VCaP (cell line): ENCODE measurements around the gene NFILZ.
A peak's percentile ranks its signal among the peaks of the same experiment; 100 is the strongest.

Experiments
- H3K27ac ChIP-seq: fragments of 450-650 bp; 2 replicates; pipeline ENCODE4 v1.5.1; 2017
- TF ChIP-seq, protein P1 (sequence below): fragments of 450-650 bp; conservative IDR thresholded peaks from 2 replicates; pipeline ENCODE4 v1.5.1; 2017; ENCODE audit warnings: mild to moderate bottlenecking, moderate library complexity

Gene NFILZ

DNA sequence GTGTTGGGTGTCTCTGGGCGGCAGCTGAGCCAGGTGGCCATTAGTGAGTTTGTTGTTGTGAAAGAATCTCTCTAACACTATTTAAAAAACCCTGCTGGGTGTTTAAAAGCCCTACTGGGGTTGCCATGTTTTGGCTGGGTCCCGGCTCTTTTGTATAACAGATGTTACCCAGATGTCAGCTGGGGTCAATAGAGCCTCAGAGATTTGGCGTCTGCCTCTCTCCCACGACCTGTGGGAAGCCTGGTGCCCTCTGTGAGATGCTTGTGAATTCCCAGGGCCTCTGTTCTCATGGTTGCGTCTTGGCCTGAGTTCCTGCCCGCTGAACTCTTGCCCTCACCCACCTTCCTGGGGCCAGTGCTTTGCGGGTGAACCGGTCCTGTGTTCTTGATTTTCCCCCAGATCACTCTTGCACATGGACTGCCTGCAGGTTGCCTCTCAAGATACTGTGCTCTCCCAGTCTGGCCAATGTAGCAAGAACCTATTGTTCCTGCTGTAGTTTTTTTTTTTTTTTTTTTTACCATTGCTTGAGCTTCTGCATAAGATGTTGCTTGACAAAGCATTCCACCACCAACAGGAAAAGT, 9.5 kb downstream of the NFILZ start:
- H3K27ac ChIP-seq: no peak overlapping the region
- TF ChIP-seq, protein P1, sequence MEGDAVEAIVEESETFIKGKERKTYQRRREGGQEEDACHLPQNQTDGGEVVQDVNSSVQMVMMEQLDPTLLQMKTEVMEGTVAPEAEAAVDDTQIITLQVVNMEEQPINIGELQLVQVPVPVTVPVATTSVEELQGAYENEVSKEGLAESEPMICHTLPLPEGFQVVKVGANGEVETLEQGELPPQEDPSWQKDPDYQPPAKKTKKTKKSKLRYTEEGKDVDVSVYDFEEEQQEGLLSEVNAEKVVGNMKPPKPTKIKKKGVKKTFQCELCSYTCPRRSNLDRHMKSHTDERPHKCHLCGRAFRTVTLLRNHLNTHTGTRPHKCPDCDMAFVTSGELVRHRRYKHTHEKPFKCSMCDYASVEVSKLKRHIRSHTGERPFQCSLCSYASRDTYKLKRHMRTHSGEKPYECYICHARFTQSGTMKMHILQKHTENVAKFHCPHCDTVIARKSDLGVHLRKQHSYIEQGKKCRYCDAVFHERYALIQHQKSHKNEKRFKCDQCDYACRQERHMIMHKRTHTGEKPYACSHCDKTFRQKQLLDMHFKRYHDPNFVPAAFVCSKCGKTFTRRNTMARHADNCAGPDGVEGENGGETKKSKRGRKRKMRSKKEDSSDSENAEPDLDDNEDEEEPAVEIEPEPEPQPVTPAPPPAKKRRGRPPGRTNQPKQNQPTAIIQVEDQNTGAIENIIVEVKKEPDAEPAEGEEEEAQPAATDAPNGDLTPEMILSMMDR: no peak

DNA sequence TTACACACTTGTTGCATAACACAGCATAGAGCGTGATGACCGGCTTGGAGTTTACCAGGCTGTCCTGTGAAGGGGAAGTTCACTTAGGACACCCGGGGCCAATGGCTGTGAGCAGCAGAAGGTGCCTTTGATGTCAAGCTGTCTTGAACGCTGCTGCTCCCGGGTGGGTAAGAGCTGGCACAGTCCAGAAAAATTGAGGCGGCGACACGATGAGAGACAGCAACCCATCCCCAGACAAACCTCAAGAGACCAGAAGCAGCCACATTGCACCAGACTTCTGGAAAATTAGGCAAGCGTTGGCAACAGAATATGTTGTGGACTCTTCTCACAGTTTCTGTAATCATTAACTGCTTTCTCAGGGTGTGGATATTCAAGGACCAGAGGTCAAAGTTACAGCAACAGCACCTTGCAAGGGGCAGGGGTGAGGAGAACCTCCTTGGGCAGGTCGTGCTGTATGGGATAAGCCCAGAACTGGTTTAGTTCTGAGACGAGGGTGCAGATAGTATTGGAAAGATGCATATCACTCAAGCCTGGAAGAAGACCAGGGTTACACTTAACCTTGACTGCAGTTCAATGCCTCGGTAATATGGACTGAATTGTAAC, 10.1 kb downstream of the NFILZ start:
- H3K27ac ChIP-seq: no peak overlapping the region
- TF ChIP-seq, protein P1: no peak

DNA sequence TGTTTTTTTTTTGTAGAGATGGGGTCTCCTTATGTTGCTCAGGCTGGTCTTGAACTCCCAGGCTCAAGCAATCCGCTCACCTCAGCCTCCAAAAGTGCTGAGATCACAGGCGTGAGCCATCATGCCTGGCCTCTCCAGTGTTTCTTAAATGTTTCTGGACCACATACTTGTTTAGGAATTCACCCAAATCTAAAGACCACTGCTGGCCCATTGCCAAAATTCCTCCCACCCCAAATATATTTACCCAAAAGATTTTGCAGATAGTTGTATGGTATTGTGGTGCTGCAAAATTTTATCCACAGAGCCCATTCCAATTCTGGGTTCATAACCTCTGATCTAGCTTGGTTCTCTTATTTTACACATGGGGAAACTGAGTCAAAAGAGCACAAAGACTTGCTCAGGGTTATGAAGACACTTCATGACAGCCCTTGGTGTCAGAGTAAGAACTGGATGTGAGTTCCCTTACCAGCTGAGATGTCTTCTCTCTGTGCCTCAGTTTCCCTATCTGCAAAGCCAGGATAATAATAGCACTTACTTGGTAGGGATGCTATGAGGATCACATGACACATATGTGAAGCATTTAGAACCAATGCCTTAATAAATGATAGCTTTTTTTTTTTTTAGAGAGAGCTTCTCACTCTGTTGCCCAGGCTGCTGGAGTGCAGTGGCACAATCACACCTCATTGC, 10.9 kb downstream of the NFILZ start:
- TF ChIP-seq, protein P1: no peak
- no peak overlapping the region for H3K27ac ChIP-seq

DNA sequence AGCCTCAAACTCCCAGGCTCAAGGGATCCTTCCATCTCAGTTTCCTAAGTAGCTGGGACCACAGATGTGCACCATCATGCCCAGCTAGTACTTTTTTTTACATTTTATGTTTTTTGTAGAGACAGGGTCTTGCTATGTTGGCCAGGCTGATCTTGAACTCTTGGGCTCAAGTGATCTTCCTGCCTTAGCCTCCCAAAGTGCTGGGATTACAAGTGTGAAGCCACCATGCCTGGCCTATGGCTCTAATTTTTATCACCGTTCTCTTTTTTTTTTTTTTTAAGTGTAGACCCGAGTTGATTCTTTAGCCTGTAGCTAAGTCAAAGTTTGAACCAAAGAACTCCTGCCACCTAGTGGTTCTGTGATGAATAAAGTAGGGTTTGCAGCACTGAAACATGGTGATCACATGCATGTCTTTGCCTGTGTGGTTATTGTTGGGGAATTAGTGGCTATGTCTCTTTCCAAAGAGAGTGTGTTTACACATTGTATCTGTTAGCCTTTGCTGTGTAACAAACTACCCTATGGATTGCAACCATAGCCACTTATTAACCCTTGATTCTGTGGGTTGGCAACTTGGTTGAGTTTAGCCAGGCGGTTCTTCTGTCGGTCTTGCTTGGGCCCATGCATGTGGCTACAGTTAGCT, 11.6 kb downstream of the NFILZ start:
- H3K27ac ChIP-seq: no peak overlapping the region
- TF ChIP-seq, protein P1: peak; percentile 52

DNA sequence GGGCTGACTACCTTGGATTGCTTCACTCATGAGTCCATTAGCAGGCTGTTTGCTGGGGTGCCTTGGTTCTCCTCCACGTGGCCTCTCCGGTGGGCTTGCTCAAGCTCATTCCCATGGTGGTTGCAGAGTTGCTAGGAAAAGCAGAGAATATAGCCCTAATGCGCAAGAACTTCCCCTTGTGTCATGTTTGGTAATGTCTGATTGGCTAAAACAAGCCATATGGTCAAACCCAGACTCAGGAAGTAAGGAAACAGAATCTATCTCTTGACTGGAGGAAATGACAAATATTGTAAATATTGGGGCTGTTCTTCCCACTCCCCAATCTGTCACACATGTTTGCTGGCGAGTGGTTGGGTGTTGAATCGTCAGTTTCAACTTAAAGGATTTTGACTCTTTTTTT, 12.1 kb downstream of the NFILZ start:
- TF ChIP-seq, protein P1: no peak

DNA sequence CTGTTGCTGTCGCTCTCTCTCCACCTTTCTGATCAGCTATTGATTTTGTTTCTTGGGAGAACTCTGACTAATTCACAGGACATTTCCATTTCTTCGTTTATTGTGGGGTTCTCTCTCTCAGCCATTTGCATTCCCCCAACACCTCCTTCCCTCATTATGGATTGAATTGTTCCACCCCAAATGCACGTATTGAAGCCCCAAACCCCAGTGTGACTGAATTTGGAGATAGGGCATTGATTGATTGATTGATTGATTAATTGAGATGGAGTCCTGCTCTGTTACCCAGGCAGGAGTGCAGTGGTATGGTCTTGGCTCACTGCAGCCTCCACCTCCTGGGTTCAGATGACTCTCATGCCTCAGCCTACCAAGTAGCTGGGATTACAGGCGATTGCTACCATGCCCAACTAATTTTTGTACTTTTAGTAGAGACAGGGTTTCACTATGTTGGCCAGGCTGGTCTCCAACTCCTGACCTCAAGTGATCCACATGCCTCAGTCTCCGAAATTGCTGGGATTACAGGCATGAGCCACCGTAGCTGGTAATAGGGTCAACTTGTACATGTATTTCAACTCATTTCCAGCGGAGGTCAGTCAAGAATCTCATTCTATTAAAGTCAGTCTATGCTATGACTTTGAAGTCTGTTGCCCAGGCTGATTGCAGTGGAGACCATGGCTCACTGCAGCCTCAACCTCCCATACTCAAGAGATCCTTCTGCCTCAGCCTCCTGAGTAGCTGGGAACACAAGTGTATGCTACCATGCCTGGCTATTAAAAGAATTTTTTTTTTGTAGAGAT, 13.6 kb downstream of the NFILZ start:
- H3K27ac ChIP-seq: no peak overlapping the region
- TF ChIP-seq, protein P1: no peak

More for the DNA sequence above, 12.1 kb downstream of the NFILZ start:
- H3K27ac ChIP-seq: no peak overlapping the region
